Measurements from ENCODE around the gene LANCL1. TPM values are rescaled to one million over a fixed set of nuclear protein-coding genes. Genes with fewer than 3 reads are reported as not detected.

The LANCL1 gene
- total RNA-seq, 1 donor from 2014 or later = 29.5 TPM

- DNase-seq (ENCODE audit: low read depth) = no peak
- Histone ChIP-seq H3K36me3 (ENCODE audit: control insufficient read depth, insufficient read depth, low read length) (no peaks in the 10 kb centered on the region), H3K4me3 (ENCODE audit: low read depth, low read length) (no peak overlapping the region), H3K27me3 (ENCODE audit: control insufficient read depth, insufficient read depth, low read length) (no peaks in the 10 kb centered on the region)
- TF ChIP-seq CTCF (IDR thresholded peaks at IDR 0.05; ENCODE audit: insufficient read depth, low read length, poor library complexity, severe bottlenecking) = no peak
Observed at GRCh38 chr2:210474776-210475175, 1.8 kb downstream of the LANCL1 start.

- Histone ChIP-seq H3K4me3 (ENCODE audit: low read depth, low read length) (no peak overlapping the region), H3K36me3 (ENCODE audit: control insufficient read depth, insufficient read depth, low read length) (no peaks in the 10 kb centered on the region), H3K27me3 (ENCODE audit: control insufficient read depth, insufficient read depth, low read length) (no peaks in the 10 kb centered on the region)
- TF ChIP-seq CTCF (IDR thresholded peaks at IDR 0.05; ENCODE audit: insufficient read depth, low read length, poor library complexity, severe bottlenecking) = no peak
- DNase-seq (ENCODE audit: low read depth) = no peak
Observed at GRCh38 chr2:210461401-210461800, 15.2 kb downstream of the LANCL1 start.

- no peak overlapping the region for H3K4me3 ChIP-seq (ENCODE audit: low read depth, low read length)
- DNase-seq (ENCODE audit: low read depth) = no peak
- TF ChIP-seq CTCF (IDR thresholded peaks at IDR 0.05; ENCODE audit: insufficient read depth, low read length, poor library complexity, severe bottlenecking) = no peak
- no peaks in the 10 kb centered on the region for H3K27me3 ChIP-seq (ENCODE audit: control insufficient read depth, insufficient read depth, low read length)
- H3K36me3 ChIP-seq (ENCODE audit: control insufficient read depth, insufficient read depth, low read length) = no peaks in the 10 kb centered on the region
Observed at GRCh38 chr2:210460322-210461227, 16.0 kb downstream of the LANCL1 start.

- no peak for DNase-seq (ENCODE audit: low read depth)
Observed at GRCh38 chr2:210459880-210460279, 16.7 kb downstream of the LANCL1 start.

GRCh38 chr2:210459407-210459806, 17.2 kb downstream of the LANCL1 start:
- H3K4me3 ChIP-seq (ENCODE audit: low read depth, low read length) = no peak overlapping the region
- no peak for DNase-seq (ENCODE audit: low read depth)
- no peaks in the 10 kb centered on the region for H3K36me3 ChIP-seq (ENCODE audit: control insufficient read depth, insufficient read depth, low read length)
- TF ChIP-seq CTCF (IDR thresholded peaks at IDR 0.05; ENCODE audit: insufficient read depth, low read length, poor library complexity, severe bottlenecking) = no peak
- no peaks in the 10 kb centered on the region for H3K27me3 ChIP-seq (ENCODE audit: control insufficient read depth, insufficient read depth, low read length)

More at GRCh38 chr2:210459880-210460279, 16.7 kb downstream of the LANCL1 start:
- TF ChIP-seq CTCF (IDR thresholded peaks at IDR 0.05; ENCODE audit: insufficient read depth, low read length, poor library complexity, severe bottlenecking) = no peak
- Histone ChIP-seq H3K4me3 (ENCODE audit: low read depth, low read length) (no peak overlapping the region), H3K36me3 (ENCODE audit: control insufficient read depth, insufficient read depth, low read length) (no peaks in the 10 kb centered on the region), H3K27me3 (ENCODE audit: control insufficient read depth, insufficient read depth, low read length) (no peaks in the 10 kb centered on the region)

Data from kidney epithelial cell (primary cell).